HG02884 (cell line): ENCODE measurements around the gene HOXD8.

Source experiments
- ATAC-seq: cut with Tn5 transposase; IDR thresholded peaks from one replicate; pipeline ENCODE4 v1.9.1; 2021; ENCODE audit warnings: mild to moderate bottlenecking, moderate library complexity; ENCODE audit not compliant: unreplicated experiment

Gene HOXD8

GRCh38 chr2:176128172-176128981, 1.1 kb upstream of the HOXD8 start:
- no peak for ATAC-seq

- ATAC-seq = no peak
These were observed 275 bp downstream of the HOXD8 start for GRCh38 chr2:176129813-176130146.

GRCh38 chr2:176130147-176130956, 847 bp downstream of the HOXD8 start:
- ATAC-seq = no peak

- no peak for ATAC-seq
These were observed 1.7 kb downstream of the HOXD8 start for GRCh38 chr2:176130957-176131847.

- ATAC-seq = no peak
These were observed 2.3 kb downstream of the HOXD8 start for GRCh38 chr2:176131848-176132158.

- no peak for ATAC-seq
These were observed 3.0 kb downstream of the HOXD8 start for GRCh38 chr2:176132205-176133171.

GRCh38 chr2:176133389-176133788, 3.9 kb downstream of the HOXD8 start:
- ATAC-seq = no peak

GRCh38 chr2:176134035-176134434, 4.5 kb downstream of the HOXD8 start:
- ATAC-seq = no peak

- ATAC-seq = no peak
These were observed 5.5 kb downstream of the HOXD8 start for GRCh38 chr2:176135035-176135440.

- ATAC-seq = no peak
These were observed 7.1 kb downstream of the HOXD8 start for GRCh38 chr2:176136374-176137251.

GRCh38 chr2:176137252-176137580, 7.7 kb downstream of the HOXD8 start:
- ATAC-seq = no peak

GRCh38 chr2:176137906-176138305, 8.4 kb downstream of the HOXD8 start:
- ATAC-seq = no peak

- ATAC-seq = no peak
These were observed 9.0 kb downstream of the HOXD8 start for GRCh38 chr2:176138526-176138922.

- no peak for ATAC-seq
These were observed 9.6 kb downstream of the HOXD8 start for GRCh38 chr2:176138923-176139660.

- no peak for ATAC-seq
These were observed 10.4 kb downstream of the HOXD8 start for GRCh38 chr2:176139661-176140512.

GRCh38 chr2:176140513-176141317, 11.2 kb downstream of the HOXD8 start:
- peak; percentile 89 for ATAC-seq

- ATAC-seq = no peak
These were observed 12.8 kb downstream of the HOXD8 start for GRCh38 chr2:176142281-176142680.
